Measurements from ENCODE around the gene ITSN2.

GRCh38 chr2:24181849-24182248 lies 178.5 kb downstream of the ITSN2 start:
- TF ChIP-seq GATA3 (IDR thresholded peaks at IDR 0.05; ENCODE audit: low read depth, low read length): no peak
- TF ChIP-seq GATA2 (IDR thresholded peaks at IDR 0.05; ENCODE audit: low read depth, low read length): no peak
